HFF-Myc (cell line): ENCODE results near the gene FILIP1.
A peak's percentile ranks its signal among the peaks of the same experiment; 100 is the strongest.

Experiments
- DNase-seq: peaks from one replicate; pipeline ENCODE4 v3.0.0-alpha.2; 2011; ENCODE audit warnings: low read depth; ENCODE audit errors: extremely low read depth
- H3K4me3 ChIP-seq: replicated peaks from 2 replicates; pipeline ENCODE4 v1.5.1; 2011; ENCODE audit warnings: low read depth, mild to moderate bottlenecking, control low read depth, low read length
- TF ChIP-seq, protein P1 (sequence below): IDR thresholded peaks from 2 replicates; pipeline ENCODE4 v1.5.1; 2012; ENCODE audit warnings: mild to moderate bottlenecking, low read depth, low read length, control low read depth; ENCODE audit errors: missing control alignments

Gene FILIP1

DNA sequence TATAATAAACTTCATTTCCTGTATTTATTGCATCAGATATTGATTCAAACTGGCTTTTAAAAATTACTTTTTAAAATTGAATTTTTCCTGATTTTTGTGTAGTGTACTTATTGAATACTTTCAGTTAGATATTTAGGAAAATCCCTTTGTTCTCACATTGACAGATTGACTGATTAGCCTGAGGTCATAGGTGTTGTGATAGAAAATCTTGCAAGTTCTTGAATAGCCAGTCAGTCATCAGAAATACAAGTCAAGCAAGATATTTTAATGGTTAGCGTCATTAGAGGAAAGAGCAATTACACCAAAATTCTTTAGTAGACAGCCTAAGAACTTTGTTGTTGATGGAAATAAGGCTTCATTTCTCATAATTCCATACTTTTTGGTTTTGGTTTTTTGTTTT, 205.6 kb downstream of the FILIP1 start:
- no peak overlapping the region for H3K4me3 ChIP-seq
- TF ChIP-seq, protein P1, sequence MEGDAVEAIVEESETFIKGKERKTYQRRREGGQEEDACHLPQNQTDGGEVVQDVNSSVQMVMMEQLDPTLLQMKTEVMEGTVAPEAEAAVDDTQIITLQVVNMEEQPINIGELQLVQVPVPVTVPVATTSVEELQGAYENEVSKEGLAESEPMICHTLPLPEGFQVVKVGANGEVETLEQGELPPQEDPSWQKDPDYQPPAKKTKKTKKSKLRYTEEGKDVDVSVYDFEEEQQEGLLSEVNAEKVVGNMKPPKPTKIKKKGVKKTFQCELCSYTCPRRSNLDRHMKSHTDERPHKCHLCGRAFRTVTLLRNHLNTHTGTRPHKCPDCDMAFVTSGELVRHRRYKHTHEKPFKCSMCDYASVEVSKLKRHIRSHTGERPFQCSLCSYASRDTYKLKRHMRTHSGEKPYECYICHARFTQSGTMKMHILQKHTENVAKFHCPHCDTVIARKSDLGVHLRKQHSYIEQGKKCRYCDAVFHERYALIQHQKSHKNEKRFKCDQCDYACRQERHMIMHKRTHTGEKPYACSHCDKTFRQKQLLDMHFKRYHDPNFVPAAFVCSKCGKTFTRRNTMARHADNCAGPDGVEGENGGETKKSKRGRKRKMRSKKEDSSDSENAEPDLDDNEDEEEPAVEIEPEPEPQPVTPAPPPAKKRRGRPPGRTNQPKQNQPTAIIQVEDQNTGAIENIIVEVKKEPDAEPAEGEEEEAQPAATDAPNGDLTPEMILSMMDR: no peak
- DNase-seq: no peak

- no peak for DNase-seq
- TF ChIP-seq, protein P1: no peak
Observed at GRCh38 chr6:75287424-75287823, 206.2 kb downstream of the FILIP1 start.

DNA sequence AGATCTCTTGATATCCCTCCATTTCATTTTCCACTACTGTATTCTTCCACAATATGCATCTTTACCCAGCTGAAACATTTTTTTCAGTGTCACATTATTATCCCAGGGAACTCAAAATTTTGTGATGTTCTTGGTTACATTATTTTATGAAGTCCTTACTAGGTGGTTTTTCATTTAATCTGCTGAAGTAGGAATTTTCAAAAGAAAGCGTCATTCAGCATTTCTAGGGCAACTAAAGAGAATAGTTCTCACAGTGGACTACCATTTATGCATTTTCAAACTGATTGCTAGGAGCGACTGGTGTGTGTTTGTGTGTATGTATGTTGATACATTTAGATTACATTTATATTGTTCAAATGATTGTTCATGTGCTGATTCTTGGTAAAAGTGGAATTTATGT, 206.6 kb downstream of the FILIP1 start:
- DNase-seq: no peak
- TF ChIP-seq, protein P1: no peak
- no peak overlapping the region for H3K4me3 ChIP-seq

More at GRCh38 chr6:75287424-75287823, 206.2 kb downstream of the FILIP1 start:
- H3K4me3 ChIP-seq: no peak overlapping the region

GRCh38 chr6:75285283-75285639, 208.3 kb downstream of the FILIP1 start:
- DNase-seq: no peak
- TF ChIP-seq, protein P1: no peak
- H3K4me3 ChIP-seq: peak overlapping the region; percentile 69

- DNase-seq: peak; percentile 99
- TF ChIP-seq, protein P1: no peak
- peak within 1 kb of the TSS; percentile 69 for H3K4me3 ChIP-seq
Observed at GRCh38 chr6:75284632-75285282, 208.8 kb downstream of the FILIP1 start, which contains the start of gene TMEM30A. Gene TMEM30A (minus strand): TSS chr6:75284792. CDS start chr6:75284638, 154 bp downstream.

DNA sequence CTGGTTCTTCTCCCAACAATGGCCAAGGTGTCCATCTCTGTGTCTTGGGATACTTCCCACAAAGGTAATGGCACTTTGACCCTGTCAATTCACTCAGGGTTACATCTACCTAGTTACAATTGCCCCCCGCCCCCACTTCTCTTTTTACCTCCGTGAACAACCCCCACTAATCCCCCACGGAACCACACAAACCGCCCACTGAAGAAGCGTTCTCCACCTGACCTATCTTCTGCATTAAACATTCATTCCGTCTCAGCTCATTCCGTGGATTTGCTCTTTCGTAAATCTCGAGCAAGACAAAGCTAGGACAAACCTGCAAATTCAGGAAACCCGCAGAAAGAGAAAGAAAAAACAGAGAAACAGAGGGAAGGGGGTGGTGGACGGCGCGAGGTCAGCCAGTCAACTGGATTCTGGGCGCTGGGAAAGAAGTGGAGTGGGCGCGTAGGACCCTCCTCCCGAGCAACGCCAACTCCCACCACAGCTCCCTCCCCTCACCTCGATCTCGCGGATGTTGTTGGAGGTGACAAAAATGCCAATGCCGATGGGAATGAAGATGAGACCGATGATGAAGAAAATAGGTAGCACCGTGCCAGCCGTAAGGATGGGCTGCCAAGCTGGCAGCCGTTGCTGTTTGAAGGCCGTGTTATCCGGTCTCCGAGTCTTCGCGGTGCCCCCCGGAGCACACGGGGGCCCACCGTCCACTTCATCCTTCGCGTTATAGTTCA, 209.5 kb downstream of the FILIP1 start:
- no peak for DNase-seq
- peak overlapping the region; percentile 69 for H3K4me3 ChIP-seq

More for the DNA sequence above, 209.5 kb downstream of the FILIP1 start:
- TF ChIP-seq, protein P1: no peak
